GM23338 (cell line): Measurements from ENCODE around the gene SLC38A10.

ENCODE experiments used
- CREB1 ChIP-seq: fragments of 250-450 bp; sonication (Bioruptor Pico); IDR thresholded peaks from 2 replicates; pipeline ENCODE4 v1.5.0; 2020; ENCODE audit warnings: low read depth, mild to moderate bottlenecking, moderate library complexity
- CTCF ChIP-seq, 2 experiments: fragments of 200-600 bp in 1 of 2; sonication (generic) in 1 of 2; conservative IDR thresholded peaks; 2 replicates each; pipeline versions ENCODE4 v1.5.1 to v1.6.1; 2016 to 2017; ENCODE audit warnings: antibody characterized with exemption in 2 of 2, low read depth in 2 of 2, mild to moderate bottlenecking in 2 of 2, moderate library complexity in 1 of 2
- EZH2 ChIP-seq: fragments of 200-600 bp; sonication (generic); IDR thresholded peaks from one replicate; pipeline ENCODE4 v1.8.0; 2017; ENCODE audit warnings: antibody characterized with exemption, mild to moderate bottlenecking, low read depth; ENCODE audit not compliant: unreplicated experiment
- EZH2phosphoT487 ChIP-seq: fragments of 200-600 bp; sonication (generic); IDR thresholded peaks from one replicate; pipeline ENCODE4 v1.8.1; 2018; ENCODE audit warnings: antibody characterized with exemption; ENCODE audit not compliant: unreplicated experiment
- JUNB ChIP-seq: IDR thresholded peaks from one replicate; pipeline ENCODE4 v1.6.1; 2016; ENCODE audit warnings: antibody characterized with exemption; ENCODE audit not compliant: unreplicated experiment
- POLR2AphosphoS5 ChIP-seq: IDR thresholded peaks from 2 replicates; pipeline ENCODE4 v1.6.1; 2016; ENCODE audit warnings: antibody characterized with exemption, low read depth
- ZNF114 ChIP-seq: fragments of 250-450 bp; sonication (Bioruptor Pico); IDR thresholded peaks from 2 replicates; pipeline ENCODE4 v1.5.0; 2020; ENCODE audit warnings: mild to moderate bottlenecking, moderate library complexity
- ZNF331 ChIP-seq: fragments of 250-450 bp; sonication (Bioruptor Pico); IDR thresholded peaks from 2 replicates; pipeline ENCODE4 v1.5.0; 2020; ENCODE audit warnings: low read depth, mild to moderate bottlenecking, moderate library complexity
- TF ChIP-seq, protein P1 (sequence below): IDR thresholded peaks from one replicate; pipeline ENCODE4 v1.6.1; 2018; ENCODE audit warnings: antibody characterized with exemption; ENCODE audit not compliant: unreplicated experiment

DNA sequence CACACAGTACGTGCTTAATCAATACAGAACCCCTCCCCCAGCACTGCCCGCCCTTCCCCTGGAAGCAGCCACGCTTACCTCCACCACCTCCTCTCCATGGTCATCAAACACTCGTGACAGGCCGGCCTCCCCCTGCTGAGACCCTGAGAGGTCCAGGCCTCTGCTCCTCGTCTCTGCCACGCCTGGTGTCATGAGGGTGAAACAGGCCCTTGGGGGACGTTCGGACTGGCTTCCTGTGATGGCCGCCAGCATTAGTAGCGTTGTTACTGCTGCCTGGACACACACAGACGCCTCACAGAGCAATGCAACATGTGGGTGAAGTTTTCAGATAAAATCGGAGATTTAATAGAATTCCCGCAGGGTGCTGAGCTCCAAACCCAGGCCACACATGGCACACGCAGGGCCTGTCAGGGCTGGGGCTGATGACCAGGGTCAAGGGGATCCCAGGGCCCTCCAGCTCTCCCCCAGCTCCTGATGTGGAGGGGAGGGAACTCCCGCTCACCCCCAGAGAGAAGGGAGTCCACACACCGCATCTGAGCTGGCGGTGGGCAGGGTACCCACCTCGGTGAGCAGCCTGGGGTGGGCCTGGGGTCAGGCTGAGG is 15.9 kb upstream of the SLC38A10 start:
- no peak for TF ChIP-seq CTCF (conservative IDR thresholded peaks at IDR 0.05; ENCODE audit: low read depth in 2 of 2)
- TF ChIP-seq JUNB: no peak
- TF ChIP-seq, protein P1, sequence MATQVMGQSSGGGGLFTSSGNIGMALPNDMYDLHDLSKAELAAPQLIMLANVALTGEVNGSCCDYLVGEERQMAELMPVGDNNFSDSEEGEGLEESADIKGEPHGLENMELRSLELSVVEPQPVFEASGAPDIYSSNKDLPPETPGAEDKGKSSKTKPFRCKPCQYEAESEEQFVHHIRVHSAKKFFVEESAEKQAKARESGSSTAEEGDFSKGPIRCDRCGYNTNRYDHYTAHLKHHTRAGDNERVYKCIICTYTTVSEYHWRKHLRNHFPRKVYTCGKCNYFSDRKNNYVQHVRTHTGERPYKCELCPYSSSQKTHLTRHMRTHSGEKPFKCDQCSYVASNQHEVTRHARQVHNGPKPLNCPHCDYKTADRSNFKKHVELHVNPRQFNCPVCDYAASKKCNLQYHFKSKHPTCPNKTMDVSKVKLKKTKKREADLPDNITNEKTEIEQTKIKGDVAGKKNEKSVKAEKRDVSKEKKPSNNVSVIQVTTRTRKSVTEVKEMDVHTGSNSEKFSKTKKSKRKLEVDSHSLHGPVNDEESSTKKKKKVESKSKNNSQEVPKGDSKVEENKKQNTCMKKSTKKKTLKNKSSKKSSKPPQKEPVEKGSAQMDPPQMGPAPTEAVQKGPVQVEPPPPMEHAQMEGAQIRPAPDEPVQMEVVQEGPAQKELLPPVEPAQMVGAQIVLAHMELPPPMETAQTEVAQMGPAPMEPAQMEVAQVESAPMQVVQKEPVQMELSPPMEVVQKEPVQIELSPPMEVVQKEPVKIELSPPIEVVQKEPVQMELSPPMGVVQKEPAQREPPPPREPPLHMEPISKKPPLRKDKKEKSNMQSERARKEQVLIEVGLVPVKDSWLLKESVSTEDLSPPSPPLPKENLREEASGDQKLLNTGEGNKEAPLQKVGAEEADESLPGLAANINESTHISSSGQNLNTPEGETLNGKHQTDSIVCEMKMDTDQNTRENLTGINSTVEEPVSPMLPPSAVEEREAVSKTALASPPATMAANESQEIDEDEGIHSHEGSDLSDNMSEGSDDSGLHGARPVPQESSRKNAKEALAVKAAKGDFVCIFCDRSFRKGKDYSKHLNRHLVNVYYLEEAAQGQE: no peak
- TF ChIP-seq EZH2phosphoT487: no peak
- TF ChIP-seq POLR2AphosphoS5: no peak
- no peak for TF ChIP-seq EZH2
- no peak for TF ChIP-seq CREB1 (CRISPR knock-in tag)
- TF ChIP-seq ZNF114 (CRISPR knock-in tag): no peak
- no peak for TF ChIP-seq ZNF331
